SK-N-SH (cell line): ENCODE results near the gene ME2.

Source experiments
- EP300 ChIP-seq, 2 experiments: IDR thresholded peaks; 2 replicates each; pipeline versions ENCODE4 v1.4.0 to v1.6.1; 2012; ENCODE audit warnings: borderline replicate concordance in 1 of 2, low read depth in 1 of 2, low read length in 1 of 2
- FOSL2 ChIP-seq: IDR thresholded peaks from 2 replicates; pipeline ENCODE4 v1.4.0; 2012; ENCODE audit warnings: low read depth, mild to moderate bottlenecking, moderate library complexity, borderline replicate concordance
- GABPA ChIP-seq: IDR thresholded peaks from 2 replicates; pipeline ENCODE4 v1.4.0; 2012; ENCODE audit warnings: low read depth, mild to moderate bottlenecking
- JUND ChIP-seq: IDR thresholded peaks from 2 replicates; pipeline ENCODE4 v1.4.0; 2012
- MXI1 ChIP-seq: IDR thresholded peaks from 2 replicates; pipeline ENCODE4 v1.6.1; 2012; ENCODE audit warnings: mild to moderate bottlenecking, low read depth, low read length, improper control_type of control experiment
- POLR2AphosphoS5 ChIP-seq: IDR thresholded peaks from 2 replicates; pipeline ENCODE4 v1.6.1; 2012; ENCODE audit warnings: low read depth, low read length
- RAD21 ChIP-seq: IDR thresholded peaks from 2 replicates; pipeline ENCODE4 v1.6.1; 2012; ENCODE audit warnings: mild to moderate bottlenecking, low read length
- TEAD4 ChIP-seq: IDR thresholded peaks from 2 replicates; pipeline ENCODE4 v1.4.0; 2012; ENCODE audit warnings: mild to moderate bottlenecking, borderline replicate concordance; ENCODE audit not compliant: insufficient read depth
- YY1 ChIP-seq: IDR thresholded peaks from 2 replicates; pipeline ENCODE4 v1.4.0; 2012; ENCODE audit warnings: low read depth, mild to moderate bottlenecking
- TF ChIP-seq, protein P1 (sequence below): fragments of 150-350 bp; IDR thresholded peaks from 2 replicates; pipeline ENCODE4 v1.6.1; 2016; ENCODE audit warnings: mild to moderate bottlenecking, low read depth, low read length
- TF ChIP-seq, protein P2 (sequence below): fragments of 200-600 bp; sonication (generic); IDR thresholded peaks from 2 replicates; pipeline ENCODE4 v1.6.1; 2017; ENCODE audit warnings: antibody characterized with exemption, mild to moderate bottlenecking, moderate library complexity

DNA sequence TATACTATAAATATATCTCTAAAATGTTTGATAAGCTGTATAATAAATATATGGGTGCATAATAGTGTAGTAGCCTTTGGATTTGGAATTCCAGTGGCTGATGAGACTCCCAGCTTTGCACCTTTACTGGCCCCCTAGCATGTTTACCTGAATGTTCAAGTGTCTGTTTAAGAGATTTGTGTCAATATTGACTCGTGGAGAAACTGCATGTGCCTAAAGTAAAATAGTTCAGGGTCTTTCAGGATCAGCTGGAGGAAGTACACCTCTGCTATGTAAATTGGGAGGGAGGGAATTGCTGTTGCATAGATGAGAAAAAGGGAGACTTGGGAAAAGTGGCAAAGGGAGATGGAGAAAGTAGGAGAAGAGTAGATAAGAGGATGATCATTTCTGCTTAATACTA lies 23.9 kb downstream of the ME2 start:
- TF ChIP-seq TEAD4, result no peak
- no peak for TF ChIP-seq FOSL2
- TF ChIP-seq, protein P1, sequence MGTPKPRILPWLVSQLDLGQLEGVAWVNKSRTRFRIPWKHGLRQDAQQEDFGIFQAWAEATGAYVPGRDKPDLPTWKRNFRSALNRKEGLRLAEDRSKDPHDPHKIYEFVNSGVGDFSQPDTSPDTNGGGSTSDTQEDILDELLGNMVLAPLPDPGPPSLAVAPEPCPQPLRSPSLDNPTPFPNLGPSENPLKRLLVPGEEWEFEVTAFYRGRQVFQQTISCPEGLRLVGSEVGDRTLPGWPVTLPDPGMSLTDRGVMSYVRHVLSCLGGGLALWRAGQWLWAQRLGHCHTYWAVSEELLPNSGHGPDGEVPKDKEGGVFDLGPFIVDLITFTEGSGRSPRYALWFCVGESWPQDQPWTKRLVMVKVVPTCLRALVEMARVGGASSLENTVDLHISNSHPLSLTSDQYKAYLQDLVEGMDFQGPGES, result no peak
- no peak for TF ChIP-seq POLR2AphosphoS5
- TF ChIP-seq, protein P2, sequence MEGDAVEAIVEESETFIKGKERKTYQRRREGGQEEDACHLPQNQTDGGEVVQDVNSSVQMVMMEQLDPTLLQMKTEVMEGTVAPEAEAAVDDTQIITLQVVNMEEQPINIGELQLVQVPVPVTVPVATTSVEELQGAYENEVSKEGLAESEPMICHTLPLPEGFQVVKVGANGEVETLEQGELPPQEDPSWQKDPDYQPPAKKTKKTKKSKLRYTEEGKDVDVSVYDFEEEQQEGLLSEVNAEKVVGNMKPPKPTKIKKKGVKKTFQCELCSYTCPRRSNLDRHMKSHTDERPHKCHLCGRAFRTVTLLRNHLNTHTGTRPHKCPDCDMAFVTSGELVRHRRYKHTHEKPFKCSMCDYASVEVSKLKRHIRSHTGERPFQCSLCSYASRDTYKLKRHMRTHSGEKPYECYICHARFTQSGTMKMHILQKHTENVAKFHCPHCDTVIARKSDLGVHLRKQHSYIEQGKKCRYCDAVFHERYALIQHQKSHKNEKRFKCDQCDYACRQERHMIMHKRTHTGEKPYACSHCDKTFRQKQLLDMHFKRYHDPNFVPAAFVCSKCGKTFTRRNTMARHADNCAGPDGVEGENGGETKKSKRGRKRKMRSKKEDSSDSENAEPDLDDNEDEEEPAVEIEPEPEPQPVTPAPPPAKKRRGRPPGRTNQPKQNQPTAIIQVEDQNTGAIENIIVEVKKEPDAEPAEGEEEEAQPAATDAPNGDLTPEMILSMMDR, result no peak
- TF ChIP-seq MXI1, result no peak
- no peak for TF ChIP-seq YY1
- no peak for TF ChIP-seq GABPA
- no peak for TF ChIP-seq EP300 (IDR thresholded peaks at IDR 0.05; ENCODE audit: borderline replicate concordance in 1 of 2, low read depth in 1 of 2, low read length in 1 of 2)
- TF ChIP-seq JUND, result no peak
- no peak for TF ChIP-seq RAD21
